ENCODE measurements around the gene EIF4G3. TPM values are rescaled to one million over a fixed set of nuclear protein-coding genes. Genes with fewer than 3 reads are reported as not detected.

The EIF4G3 gene
- total RNA-seq, 1 experiment from 2014 or later = 39.9 TPM

DNA sequence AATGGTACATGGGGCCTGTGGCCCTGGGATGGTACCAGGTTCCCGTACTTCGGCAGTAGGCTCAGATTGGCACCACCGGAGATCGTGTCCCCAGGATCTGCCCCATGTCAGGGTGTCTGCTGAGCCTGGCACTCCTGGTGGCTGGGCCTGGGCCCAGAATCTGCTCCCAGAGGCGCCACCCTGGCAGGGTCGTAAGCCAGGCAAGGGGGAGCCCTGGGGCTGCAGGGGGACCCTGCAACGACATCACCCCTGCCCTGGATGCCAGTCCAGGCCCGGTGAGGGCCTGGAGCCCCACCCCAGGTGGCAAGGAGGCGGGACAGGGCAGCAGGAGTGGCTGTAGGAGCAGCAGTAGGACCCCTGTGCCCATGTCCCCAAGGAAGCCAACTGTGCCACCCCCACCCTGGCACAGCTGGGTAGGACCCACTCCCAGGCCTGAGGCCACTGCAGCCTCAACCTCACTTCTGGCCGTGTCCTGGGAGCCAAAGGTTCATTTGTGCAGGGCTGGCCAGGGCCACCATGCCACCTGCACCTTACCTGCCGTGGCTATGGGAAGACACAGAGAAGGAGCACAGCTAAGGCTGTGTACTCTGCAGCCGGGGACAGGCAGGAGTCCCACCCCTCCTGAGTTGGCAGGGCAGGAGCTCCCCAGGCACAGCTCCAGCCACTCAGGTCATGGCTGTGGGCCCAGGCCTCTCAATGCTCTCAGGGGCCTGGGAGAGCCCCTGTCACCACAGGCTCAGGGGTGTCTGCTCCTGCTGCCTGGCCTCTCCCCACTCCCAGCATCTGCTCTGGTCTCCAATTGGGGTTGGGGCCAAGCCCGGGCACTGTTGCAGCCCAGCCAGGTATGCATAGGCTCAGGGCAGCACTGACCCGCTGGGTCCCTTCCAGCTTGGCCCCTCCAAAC lies 141.7 kb downstream of the EIF4G3 start:
- Mint-ChIP-seq H3K4me3 (ENCODE audit: low read depth, unreplicated experiment) (no peak overlapping the region), H3K27me3 (ENCODE audit: unreplicated experiment) (no peaks in the 10 kb centered on the region), H3K9me3 (ENCODE audit: low read depth, unreplicated experiment) (no peaks in the 10 kb centered on the region), H3K4me1 (ENCODE audit: low read depth, unreplicated experiment) (peaks cover 20% of the 10 kb centered on the region), H3K27ac (ENCODE audit: unreplicated experiment) (no peak overlapping the region), H3K36me3 (ENCODE audit: insufficient read depth, unreplicated experiment) (no peaks in the 10 kb centered on the region)
- TF ChIP-seq, protein P1, sequence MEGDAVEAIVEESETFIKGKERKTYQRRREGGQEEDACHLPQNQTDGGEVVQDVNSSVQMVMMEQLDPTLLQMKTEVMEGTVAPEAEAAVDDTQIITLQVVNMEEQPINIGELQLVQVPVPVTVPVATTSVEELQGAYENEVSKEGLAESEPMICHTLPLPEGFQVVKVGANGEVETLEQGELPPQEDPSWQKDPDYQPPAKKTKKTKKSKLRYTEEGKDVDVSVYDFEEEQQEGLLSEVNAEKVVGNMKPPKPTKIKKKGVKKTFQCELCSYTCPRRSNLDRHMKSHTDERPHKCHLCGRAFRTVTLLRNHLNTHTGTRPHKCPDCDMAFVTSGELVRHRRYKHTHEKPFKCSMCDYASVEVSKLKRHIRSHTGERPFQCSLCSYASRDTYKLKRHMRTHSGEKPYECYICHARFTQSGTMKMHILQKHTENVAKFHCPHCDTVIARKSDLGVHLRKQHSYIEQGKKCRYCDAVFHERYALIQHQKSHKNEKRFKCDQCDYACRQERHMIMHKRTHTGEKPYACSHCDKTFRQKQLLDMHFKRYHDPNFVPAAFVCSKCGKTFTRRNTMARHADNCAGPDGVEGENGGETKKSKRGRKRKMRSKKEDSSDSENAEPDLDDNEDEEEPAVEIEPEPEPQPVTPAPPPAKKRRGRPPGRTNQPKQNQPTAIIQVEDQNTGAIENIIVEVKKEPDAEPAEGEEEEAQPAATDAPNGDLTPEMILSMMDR (IDR thresholded peaks at IDR 0.05; ENCODE audit: unreplicated experiment) = no peak
- intact Hi-C loops (cut with micrococcal nuclease; ENCODE audit: unreplicated experiment) = no loop called here
- no peak for DNase-seq
- CTCF ChIA-PET = no interaction called here
- no TSS peak for BruUV-seq (replicated peaks)

DNA sequence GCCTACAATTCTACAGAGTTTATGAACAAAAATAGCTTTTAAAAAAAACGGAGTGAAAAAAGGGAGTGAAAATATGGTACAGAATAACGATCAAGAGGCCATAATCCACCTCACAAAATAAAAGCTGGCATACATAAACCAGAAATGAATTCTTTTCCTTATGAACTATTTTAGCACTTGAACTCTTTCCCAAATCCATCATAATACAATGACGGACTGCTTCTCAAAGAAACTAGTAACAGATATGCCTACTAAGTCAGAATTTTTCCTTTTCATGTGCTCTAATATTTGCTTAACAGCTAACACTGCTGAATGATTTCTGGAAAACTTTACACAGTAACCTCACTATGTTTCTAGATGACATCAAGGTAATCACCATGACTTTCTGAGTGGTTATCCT lies 144.0 kb downstream of the EIF4G3 start:
- no peaks in the 10 kb centered on the region for H3K27me3 Mint-ChIP-seq (ENCODE audit: unreplicated experiment)
- H3K9me3 Mint-ChIP-seq (ENCODE audit: low read depth, unreplicated experiment) = no peaks in the 10 kb centered on the region
- H3K4me1 Mint-ChIP-seq (ENCODE audit: low read depth, unreplicated experiment) = peaks cover 17% of the 10 kb centered on the region
- intact Hi-C loops (cut with micrococcal nuclease; ENCODE audit: unreplicated experiment) = no loop called here
- no peak overlapping the region for H3K4me3 Mint-ChIP-seq (ENCODE audit: low read depth, unreplicated experiment)
- H3K36me3 Mint-ChIP-seq (ENCODE audit: insufficient read depth, unreplicated experiment) = no peaks in the 10 kb centered on the region
- no peak overlapping the region for H3K27ac Mint-ChIP-seq (ENCODE audit: unreplicated experiment)
- CTCF ChIA-PET = no interaction called here
- no peak for DNase-seq
- no TSS peak for BruUV-seq (replicated peaks)
- TF ChIP-seq, protein P1 (IDR thresholded peaks at IDR 0.05; ENCODE audit: unreplicated experiment) = no peak

DNA sequence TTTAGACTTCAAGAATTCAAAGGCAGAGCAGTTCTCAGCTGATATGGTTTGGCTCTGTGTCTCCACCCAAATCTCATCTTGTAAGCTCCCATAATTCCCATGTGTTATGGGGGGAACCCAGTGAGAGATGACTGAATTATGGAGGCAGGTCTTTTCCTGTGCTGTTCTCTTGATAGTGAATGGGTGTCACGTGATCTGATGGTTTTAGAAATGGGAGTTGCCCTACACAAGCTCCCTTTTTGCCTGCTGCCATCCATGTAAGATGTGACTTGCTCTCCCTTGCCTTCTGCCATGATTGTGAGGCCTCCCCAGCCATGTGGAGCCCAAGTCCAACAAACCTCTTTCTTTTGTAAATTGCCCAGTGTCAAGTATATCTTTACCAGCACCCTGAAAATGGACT lies 146.5 kb downstream of the EIF4G3 start:
- no peak for DNase-seq
- intact Hi-C loops (cut with micrococcal nuclease; ENCODE audit: unreplicated experiment) = no loop called here
- Mint-ChIP-seq H3K4me1 (ENCODE audit: low read depth, unreplicated experiment) (peaks cover 20% of the 10 kb centered on the region), H3K27me3 (ENCODE audit: unreplicated experiment) (no peaks in the 10 kb centered on the region), H3K9me3 (ENCODE audit: low read depth, unreplicated experiment) (no peaks in the 10 kb centered on the region), H3K36me3 (ENCODE audit: insufficient read depth, unreplicated experiment) (no peaks in the 10 kb centered on the region), H3K27ac (ENCODE audit: unreplicated experiment) (no peak overlapping the region), H3K4me3 (ENCODE audit: low read depth, unreplicated experiment) (no peak overlapping the region)
- BruUV-seq (replicated peaks) = no TSS peak
- CTCF ChIA-PET = no interaction called here
- TF ChIP-seq, protein P1 (IDR thresholded peaks at IDR 0.05; ENCODE audit: unreplicated experiment) = no peak

DNA sequence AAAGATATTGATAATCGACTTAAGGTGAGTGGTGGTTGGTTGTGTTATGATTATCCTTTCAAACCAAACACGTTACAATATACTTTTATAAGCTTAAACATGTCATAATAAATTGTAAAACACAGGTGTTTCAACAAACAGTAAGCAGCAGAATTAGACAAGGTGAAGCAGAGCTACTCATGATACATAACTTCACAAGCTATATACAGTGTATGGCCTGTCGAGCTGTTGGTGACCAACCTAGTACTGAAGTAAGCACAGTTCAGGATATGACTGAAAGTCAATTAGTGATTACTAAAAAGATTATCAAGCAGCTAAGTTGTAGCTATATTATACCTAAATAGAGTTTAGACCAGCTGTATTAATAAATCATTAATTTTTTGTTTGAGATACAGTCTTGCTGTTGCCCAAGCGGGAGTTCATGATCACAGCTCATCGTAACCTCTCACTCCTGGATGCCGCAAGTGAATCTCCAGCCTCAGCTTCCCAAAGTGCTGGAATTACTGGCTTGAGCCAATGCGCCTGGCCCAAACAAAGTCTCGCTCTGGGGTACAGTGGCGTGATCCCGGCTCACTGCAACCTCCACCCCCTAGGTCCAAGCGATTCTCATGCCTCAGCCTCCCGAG lies 148.1 kb downstream of the EIF4G3 start:
- CTCF ChIA-PET = no interaction called here
- H3K27ac Mint-ChIP-seq (ENCODE audit: unreplicated experiment) = no peak overlapping the region
- no peaks in the 10 kb centered on the region for H3K9me3 Mint-ChIP-seq (ENCODE audit: low read depth, unreplicated experiment)
- H3K4me1 Mint-ChIP-seq (ENCODE audit: low read depth, unreplicated experiment) = peaks cover 20% of the 10 kb centered on the region
- TF ChIP-seq, protein P1 (IDR thresholded peaks at IDR 0.05; ENCODE audit: unreplicated experiment) = no peak
- intact Hi-C loops (cut with micrococcal nuclease; ENCODE audit: unreplicated experiment) = no loop called here
- no peaks in the 10 kb centered on the region for H3K27me3 Mint-ChIP-seq (ENCODE audit: unreplicated experiment)
- DNase-seq = no peak
- no TSS peak for BruUV-seq (replicated peaks)
- H3K36me3 Mint-ChIP-seq (ENCODE audit: insufficient read depth, unreplicated experiment) = no peaks in the 10 kb centered on the region
- H3K4me3 Mint-ChIP-seq (ENCODE audit: low read depth, unreplicated experiment) = no peak overlapping the region
